GM19372 (cell line): ENCODE data around the gene MPC1.
"Not testable (repeated sequence)": the region's sequence is repeated elsewhere in the genome, so short reads cannot be mapped to it uniquely, and the experiment has no call there.

Source experiments
- ATAC-seq: cut with Tn5 transposase; IDR thresholded peaks from one replicate; pipeline ENCODE4 v1.9.1; 2021; ENCODE audit warnings: mild to moderate bottlenecking, low read depth, moderate library complexity; ENCODE audit not compliant: unreplicated experiment

Gene MPC1

GRCh38 chr6:166382500-166382932, 224 bp downstream of the MPC1 start:
- peak; percentile 1 for ATAC-seq

- ATAC-seq, result peak; percentile 45
These were observed 824 bp downstream of the MPC1 start for GRCh38 chr6:166381733-166382499.

- no peak for ATAC-seq
These were observed 1.4 kb downstream of the MPC1 start for GRCh38 chr6:166381381-166381732.

GRCh38 chr6:166379800-166380199, 2.9 kb downstream of the MPC1 start:
- ATAC-seq, result no peak

GRCh38 chr6:166379103-166379586, 3.6 kb downstream of the MPC1 start:
- ATAC-seq, result no peak

- ATAC-seq, result no peak
These were observed 5.0 kb downstream of the MPC1 start for GRCh38 chr6:166377721-166378120.

GRCh38 chr6:166375013-166375412, 7.7 kb downstream of the MPC1 start:
- no peak for ATAC-seq

GRCh38 chr6:166370489-166370888, 12.3 kb downstream of the MPC1 start:
- ATAC-seq, result no peak

- no peak for ATAC-seq
These were observed 13.0 kb downstream of the MPC1 start for GRCh38 chr6:166369782-166370181.

GRCh38 chr6:166366921-166367320, 15.8 kb downstream of the MPC1 start:
- no peak for ATAC-seq

- ATAC-seq, result no peak
These were observed 16.9 kb downstream of the MPC1 start for GRCh38 chr6:166365806-166366205.

- ATAC-seq, result no peak
These were observed 17.5 kb downstream of the MPC1 start for GRCh38 chr6:166365221-166365620.

GRCh38 chr6:166364456-166364855, 18.3 kb downstream of the MPC1 start:
- ATAC-seq, result no peak

GRCh38 chr6:166362427-166362826, 20.3 kb downstream of the MPC1 start:
- not testable (repeated sequence) for ATAC-seq

- ATAC-seq, result no peak
These were observed 21.7 kb downstream of the MPC1 start for GRCh38 chr6:166361077-166361429.

- no peak for ATAC-seq
These were observed 22.3 kb downstream of the MPC1 start for GRCh38 chr6:166360243-166361076.

GRCh38 chr6:166355552-166355951, 27.2 kb downstream of the MPC1 start:
- ATAC-seq, result no peak

- ATAC-seq, result no peak
These were observed 27.8 kb downstream of the MPC1 start for GRCh38 chr6:166354965-166355364.

GRCh38 chr6:166354143-166354542, 28.6 kb downstream of the MPC1 start:
- ATAC-seq, result no peak

GRCh38 chr6:166353507-166353906, 29.2 kb downstream of the MPC1 start:
- ATAC-seq, result no peak

GRCh38 chr6:166352923-166353322, 29.8 kb downstream of the MPC1 start:
- no peak for ATAC-seq
